Bronchus fibroblast of lung (primary cell): ENCODE results near the gene TBC1D14. TPM values are rescaled to one million over a fixed set of nuclear protein-coding genes. Genes with fewer than 3 reads are reported as not detected.

Experiments used
- total RNA-seq: library from RNA; depleted of rRNA; stranded (reverse); fragments of >200 nt; gene quantifications from 2 replicates; pipeline ENCODE4 v1.2.3, GENCODE V29; 2015

Gene TBC1D14, protein sequence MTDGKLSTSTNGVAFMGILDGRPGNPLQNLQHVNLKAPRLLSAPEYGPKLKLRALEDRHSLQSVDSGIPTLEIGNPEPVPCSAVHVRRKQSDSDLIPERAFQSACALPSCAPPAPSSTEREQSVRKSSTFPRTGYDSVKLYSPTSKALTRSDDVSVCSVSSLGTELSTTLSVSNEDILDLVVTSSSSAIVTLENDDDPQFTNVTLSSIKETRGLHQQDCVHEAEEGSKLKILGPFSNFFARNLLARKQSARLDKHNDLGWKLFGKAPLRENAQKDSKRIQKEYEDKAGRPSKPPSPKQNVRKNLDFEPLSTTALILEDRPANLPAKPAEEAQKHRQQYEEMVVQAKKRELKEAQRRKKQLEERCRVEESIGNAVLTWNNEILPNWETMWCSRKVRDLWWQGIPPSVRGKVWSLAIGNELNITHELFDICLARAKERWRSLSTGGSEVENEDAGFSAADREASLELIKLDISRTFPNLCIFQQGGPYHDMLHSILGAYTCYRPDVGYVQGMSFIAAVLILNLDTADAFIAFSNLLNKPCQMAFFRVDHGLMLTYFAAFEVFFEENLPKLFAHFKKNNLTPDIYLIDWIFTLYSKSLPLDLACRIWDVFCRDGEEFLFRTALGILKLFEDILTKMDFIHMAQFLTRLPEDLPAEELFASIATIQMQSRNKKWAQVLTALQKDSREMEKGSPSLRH
- 28.1 and 31.4 TPM in 2 replicates for total RNA-seq

DNA sequence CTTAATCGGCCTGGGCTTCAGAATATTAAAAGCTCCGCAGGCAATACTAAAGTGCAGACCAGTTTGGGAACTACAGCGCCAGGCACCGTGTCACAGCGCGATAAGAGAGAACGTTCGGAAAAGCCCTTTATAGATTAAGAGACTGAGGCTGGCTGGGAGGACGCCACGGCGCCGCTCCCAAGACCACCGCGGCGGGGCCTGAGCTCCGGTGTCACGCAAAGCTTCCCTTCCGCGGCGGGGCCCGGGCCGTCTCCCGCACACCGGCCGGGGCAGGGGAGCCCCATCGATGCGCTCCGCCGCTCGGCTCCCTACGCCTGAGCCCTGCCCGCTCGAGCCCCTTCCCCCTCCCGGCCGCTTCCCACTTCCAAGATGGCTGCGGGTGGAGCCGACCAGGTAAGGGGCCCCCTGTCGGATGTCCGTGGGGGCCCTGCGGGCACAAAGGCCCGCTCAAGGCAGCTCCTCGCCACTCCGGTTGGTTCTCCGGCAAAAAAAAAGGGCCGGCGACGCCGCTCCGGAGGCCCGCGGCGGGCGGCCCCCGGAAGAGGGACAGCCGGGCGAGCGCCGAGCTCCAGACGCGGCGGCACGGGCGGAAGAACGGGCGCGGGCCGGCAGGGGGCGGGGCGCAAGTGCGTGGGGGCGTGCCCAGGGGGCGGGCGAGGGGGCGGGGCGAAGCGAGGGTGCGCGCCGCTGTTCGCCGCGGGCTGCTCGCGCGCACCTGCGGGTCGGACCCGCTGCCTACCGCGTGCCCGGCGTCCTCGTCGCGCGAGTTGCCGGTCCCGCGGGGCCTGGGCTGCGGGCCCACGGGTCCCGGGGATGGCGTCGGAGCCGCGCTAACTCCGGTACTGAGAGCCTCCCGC, at the start of gene TBC1D14:
Gene TBC1D14, plus strand, starts transcription at position 714 of the 857 bp plus-strand sequence. CDS start 13,564 bp downstream, outside the sequence.

DNA sequence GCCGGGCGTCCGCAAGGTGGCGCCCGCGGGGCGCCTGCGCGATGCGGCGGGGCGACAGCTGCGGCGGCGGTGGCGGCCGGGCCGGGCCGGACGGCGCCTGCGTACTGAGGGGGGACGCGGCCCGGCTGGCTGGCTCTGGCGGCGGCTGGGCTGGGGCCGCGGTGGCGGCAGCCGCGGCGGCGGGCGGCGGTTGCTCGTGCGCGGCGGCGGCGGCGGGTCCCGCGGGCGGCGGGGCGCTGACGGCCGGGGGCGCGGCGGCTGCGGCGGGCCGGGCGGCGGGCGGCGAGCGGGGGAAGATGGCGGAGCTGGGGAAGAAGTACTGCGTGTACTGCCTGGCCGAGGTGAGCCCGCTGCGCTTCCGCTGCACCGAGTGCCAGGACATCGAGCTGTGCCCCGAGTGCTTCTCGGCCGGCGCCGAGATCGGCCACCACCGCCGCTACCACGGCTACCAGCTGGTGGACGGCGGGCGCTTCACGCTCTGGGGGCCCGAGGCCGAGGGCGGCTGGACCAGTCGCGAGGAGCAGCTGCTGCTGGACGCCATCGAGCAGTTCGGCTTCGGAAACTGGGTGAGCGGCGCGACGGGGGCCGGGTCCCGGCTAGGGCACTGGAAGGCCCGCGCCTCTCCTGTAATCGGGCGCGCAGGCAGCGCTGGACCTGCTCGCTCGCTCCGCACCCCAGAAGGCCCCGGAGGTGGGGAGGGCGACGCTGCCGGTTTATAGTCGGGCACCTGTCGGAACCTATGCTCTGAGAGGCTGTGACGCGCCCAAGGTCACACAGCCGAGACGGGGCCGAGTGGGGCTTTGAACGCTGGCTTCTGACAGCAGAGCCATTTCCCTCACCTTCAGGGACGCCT, 133.9 kb downstream of the TBC1D14 start, which contains the start of gene TADA2B:
Gene TADA2B, plus strand, starts transcription at position 89 of the 853 bp plus-strand sequence. Its CDS starts 208 bp downstream, at position 297.

DNA sequence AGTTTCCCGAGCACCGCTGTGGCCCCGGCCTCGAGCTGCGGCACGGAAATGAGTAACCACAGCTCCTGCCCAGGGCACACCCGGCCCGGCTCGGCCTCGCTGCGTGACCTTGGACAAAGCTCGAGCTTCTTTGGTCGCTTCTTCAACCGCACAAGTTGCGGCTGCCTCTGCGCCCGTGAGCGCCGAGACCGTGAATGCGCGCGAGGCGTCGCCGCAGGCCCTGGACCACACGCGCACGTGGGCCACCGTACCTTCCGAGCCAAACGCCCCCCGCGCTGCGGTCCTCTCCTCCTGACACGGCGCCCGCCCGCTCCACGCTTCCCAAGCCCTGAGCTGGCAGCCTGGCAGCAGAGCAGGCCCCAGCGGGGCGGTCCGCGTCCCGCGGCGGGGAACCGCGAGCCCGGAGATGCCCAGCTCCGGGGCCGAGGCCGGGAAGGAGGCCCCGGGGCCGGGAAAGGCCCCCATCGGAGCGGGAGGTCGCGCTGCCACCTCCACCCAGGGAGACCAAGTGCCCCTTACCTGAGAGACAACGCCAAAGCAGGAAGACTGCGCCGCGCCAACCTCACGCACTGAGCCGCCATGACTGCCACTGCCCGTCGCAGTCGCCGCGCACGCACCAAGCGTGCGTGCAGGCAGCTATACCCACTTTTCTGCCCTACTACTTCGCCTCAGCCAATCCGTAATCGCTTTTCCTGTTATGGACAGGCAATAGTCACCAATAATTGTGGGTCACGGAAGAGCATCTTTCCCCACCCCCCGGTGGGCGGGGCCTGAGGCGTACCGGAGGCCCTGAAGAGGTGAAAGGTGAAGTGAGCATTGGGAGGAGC, 158.0 kb downstream of the TBC1D14 start, which contains the start of gene GRPEL1:
Gene GRPEL1, minus strand, starts transcription at position 613 of the 827 bp plus-strand sequence. Its CDS starts 32 bp downstream, at position 581.

Other genes with a start within 250 kb of the TBC1D14 start
- gene S100P, start 215.9 kb upstream of the TBC1D14 start, total RNA-seq: not detected in 2 replicates
- gene MRFAP1L1, start 200.0 kb upstream of the TBC1D14 start, total RNA-seq: 34.5 and 48.4 TPM in 2 replicates
- 22.1 and 25.9 TPM in 2 replicates for gene BLOC1S4, start 193.7 kb upstream of the TBC1D14 start, total RNA-seq
- 10.6 and 10.9 TPM in 2 replicates for gene KIAA0232, start 127.1 kb upstream of the TBC1D14 start, total RNA-seq
- gene TADA2B, start 133.5 kb downstream of the TBC1D14 start, total RNA-seq: 7.1 and 8.4 TPM in 2 replicates
- 15.8 and 17.5 TPM in 2 replicates for gene GRPEL1, start 158.2 kb downstream of the TBC1D14 start, total RNA-seq